ENCODE measurements around the gene PGAP3. TPM values are rescaled to one million over a fixed set of nuclear protein-coding genes. Genes with fewer than 3 reads are reported as not detected.

Gene PGAP3
- total and polyA plus RNA-seq, 3 donors from 2014 or later = 21.1 to 37.4 (median 28.6) TPM

DNA sequence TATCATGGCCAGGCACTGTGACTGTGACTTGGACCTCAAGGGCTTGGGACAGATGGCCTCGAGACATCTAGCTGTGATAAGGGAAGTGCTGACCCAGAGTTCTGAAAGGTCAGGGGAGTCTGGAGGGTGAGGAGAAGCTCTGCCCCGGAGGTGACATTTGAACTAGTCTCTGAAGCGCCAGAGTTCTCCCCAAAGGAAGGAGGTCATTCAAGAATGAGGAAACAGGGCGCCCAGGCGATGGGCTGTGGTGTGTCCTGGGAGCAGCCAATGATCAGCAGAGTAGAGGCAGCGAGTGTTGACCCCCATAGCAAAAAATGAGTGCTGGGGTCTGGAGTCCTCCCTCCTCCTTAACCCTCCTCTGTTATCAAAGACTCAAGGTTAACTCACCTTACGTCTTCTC is 46.0 kb downstream of the PGAP3 start:
- 68 to 76% methylated on average over 7 of the region's 7 CpGs for WGBS, 2 donors
- H3K4me1 ChIP-seq = peaks cover 50% of the 10 kb centered on the region
- intact Hi-C loops (cut with DNase I; ENCODE audit: low total_unique reads) = no loop called here

DNA sequence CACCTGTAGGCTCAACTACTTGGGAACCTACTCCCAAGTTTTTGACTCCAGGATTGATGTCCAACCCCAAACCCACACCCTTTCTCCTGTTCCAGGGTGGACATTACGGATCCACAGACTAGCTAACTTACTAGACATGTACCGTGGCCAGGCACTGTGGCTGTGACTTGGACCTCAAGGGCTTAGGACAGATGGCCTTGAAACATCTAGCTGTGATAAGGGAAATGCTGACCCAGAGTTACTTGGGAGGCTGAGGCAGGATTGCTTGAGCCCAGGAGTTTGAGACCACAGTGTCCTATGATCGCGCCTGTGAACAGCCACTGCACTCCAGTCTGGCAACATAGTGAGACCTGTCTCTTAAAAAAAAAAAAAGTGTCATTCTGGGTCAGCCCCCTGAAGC is 46.8 kb downstream of the PGAP3 start:
- H3K27me3 ChIP-seq = no peaks in the 10 kb centered on the region
- intact Hi-C loops (cut with DNase I; ENCODE audit: low total_unique reads) = no loop called here
- no peak overlapping the region for H3K27ac ChIP-seq
- peaks cover 56% of the 10 kb centered on the region for H3K4me1 ChIP-seq
- TF ChIP-seq, protein P1, sequence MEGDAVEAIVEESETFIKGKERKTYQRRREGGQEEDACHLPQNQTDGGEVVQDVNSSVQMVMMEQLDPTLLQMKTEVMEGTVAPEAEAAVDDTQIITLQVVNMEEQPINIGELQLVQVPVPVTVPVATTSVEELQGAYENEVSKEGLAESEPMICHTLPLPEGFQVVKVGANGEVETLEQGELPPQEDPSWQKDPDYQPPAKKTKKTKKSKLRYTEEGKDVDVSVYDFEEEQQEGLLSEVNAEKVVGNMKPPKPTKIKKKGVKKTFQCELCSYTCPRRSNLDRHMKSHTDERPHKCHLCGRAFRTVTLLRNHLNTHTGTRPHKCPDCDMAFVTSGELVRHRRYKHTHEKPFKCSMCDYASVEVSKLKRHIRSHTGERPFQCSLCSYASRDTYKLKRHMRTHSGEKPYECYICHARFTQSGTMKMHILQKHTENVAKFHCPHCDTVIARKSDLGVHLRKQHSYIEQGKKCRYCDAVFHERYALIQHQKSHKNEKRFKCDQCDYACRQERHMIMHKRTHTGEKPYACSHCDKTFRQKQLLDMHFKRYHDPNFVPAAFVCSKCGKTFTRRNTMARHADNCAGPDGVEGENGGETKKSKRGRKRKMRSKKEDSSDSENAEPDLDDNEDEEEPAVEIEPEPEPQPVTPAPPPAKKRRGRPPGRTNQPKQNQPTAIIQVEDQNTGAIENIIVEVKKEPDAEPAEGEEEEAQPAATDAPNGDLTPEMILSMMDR (IDR thresholded peaks at IDR 0.05) = no peak
- no peak for TF ChIP-seq POLR2A (IDR thresholded peaks at IDR 0.05)
- WGBS, 2 donors = 68 to 78% methylated on average over 3 to 4 of the region's 4 CpGs
- H3K36me3 ChIP-seq (ENCODE audit: low read depth, missing control alignments) = no peaks in the 10 kb centered on the region
- no peaks in the 10 kb centered on the region for H3K9me3 ChIP-seq
- H3K4me3 ChIP-seq = no peak overlapping the region
- no peak for DNase-seq

More for the DNA sequence above, 46.0 kb downstream of the PGAP3 start:
- TF ChIP-seq POLR2A (IDR thresholded peaks at IDR 0.05) = no peak
- TF ChIP-seq, protein P1 (IDR thresholded peaks at IDR 0.05) = no peak
- DNase-seq = no peak
- Histone ChIP-seq H3K27me3 (no peaks in the 10 kb centered on the region), H3K9me3 (no peaks in the 10 kb centered on the region), H3K4me3 (no peak overlapping the region), H3K36me3 (ENCODE audit: low read depth, missing control alignments) (no peaks in the 10 kb centered on the region), H3K27ac (no peak overlapping the region)

DNA sequence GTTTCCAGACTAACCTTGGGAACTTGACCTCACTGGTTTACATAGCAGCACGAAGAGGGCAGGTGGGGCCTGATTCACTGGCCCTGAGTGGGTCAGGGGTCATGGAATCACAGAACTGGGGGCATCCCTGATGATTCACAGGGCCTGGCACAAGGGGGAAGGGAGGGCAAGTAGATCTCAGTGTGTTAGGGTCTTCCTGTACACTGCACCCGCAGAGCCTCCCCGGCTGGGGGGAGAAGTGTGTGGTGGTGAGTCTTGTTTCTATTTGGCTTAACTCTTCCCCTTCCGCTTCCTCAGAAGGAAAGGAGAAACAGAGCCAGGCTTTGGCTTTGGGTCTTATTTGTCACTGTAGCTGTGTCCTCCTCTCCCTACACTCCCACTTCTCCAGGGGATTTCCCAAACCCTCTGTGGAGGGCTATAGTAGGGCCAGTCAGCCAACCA is 47.2 kb downstream of the PGAP3 start:
- WGBS, 2 donors = 43 to 52% methylated on average over 4 of the region's 4 CpGs
- peak overlapping the region; percentile 6 to 32 for H3K27ac ChIP-seq
- no peak overlapping the region for H3K4me3 ChIP-seq
- TF ChIP-seq, protein P1 (IDR thresholded peaks at IDR 0.05) = no peak
- TF ChIP-seq POLR2A (IDR thresholded peaks at IDR 0.05) = no peak
- DNase-seq = no peak
- H3K27me3 ChIP-seq = no peaks in the 10 kb centered on the region
- H3K9me3 ChIP-seq = no peaks in the 10 kb centered on the region
- intact Hi-C loops (cut with DNase I; ENCODE audit: low total_unique reads) = no loop called here
- H3K4me1 ChIP-seq = peaks cover 58% of the 10 kb centered on the region
- no peaks in the 10 kb centered on the region for H3K36me3 ChIP-seq (ENCODE audit: low read depth, missing control alignments)

DNA sequence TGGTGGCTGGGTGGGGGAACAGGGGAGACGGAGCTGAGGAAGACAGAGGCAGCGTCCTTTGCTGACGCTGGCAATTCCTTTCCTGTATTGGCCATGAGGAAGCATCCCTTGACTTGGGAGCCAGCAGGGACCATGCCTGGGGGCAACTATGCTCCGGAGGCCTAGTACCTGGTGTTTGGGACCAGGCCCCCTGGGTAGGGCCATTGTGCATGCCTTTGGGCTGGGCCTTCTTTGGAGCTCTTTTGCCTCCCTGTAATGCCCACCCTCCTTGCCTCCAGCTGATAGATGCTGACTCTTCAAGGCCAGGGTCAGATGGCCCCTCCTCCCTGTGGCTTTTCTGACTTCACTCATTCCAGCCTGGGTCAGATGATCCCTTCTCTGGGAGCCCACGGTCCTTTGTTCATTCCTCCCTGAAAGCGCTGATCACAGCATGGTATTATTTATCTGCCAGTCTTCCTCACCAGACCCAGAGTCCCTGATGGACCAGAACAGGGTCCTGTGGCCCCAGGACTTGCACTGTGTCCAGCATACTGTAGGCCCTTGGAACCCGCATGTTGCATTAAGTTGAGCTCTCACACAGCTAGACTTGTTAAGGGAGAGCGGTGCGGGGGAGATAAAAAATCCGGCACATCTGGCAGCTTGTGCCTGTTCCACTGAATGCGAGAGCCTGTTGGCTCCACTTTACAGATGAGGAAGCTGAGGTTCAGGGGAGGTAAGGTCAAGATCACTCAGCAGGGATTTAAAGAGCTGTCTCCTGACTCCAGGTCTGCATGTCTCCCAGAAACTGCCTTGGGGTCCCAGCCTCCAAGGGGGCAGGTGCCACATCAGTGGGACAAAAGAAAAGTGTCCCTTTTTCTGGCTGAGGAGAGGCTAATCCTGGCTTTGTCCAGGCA is 48.0 kb downstream of the PGAP3 start:
- peaks cover 58% of the 10 kb centered on the region for H3K4me1 ChIP-seq
- 71 to 80% methylated on average over 11 of the region's 11 CpGs for WGBS, 2 donors
- H3K27ac ChIP-seq = peak overlapping the region; percentile 6 to 32
- no peaks in the 10 kb centered on the region for H3K9me3 ChIP-seq
- intact Hi-C loops (cut with DNase I; ENCODE audit: low total_unique reads) = no loop called here
- no peaks in the 10 kb centered on the region for H3K36me3 ChIP-seq (ENCODE audit: low read depth, missing control alignments)
- TF ChIP-seq, protein P1 (IDR thresholded peaks at IDR 0.05) = no peak
- no peak for TF ChIP-seq POLR2A (IDR thresholded peaks at IDR 0.05)
- H3K27me3 ChIP-seq = no peaks in the 10 kb centered on the region
- H3K4me3 ChIP-seq = no peak overlapping the region
- DNase-seq = no peak
